HG02852 (cell line): Measurements from ENCODE around the gene LHX1.

Source experiments
- ATAC-seq: cut with Tn5 transposase; IDR thresholded peaks from one replicate; pipeline ENCODE4 v1.9.1; 2021; ENCODE audit warnings: mild to moderate bottlenecking, moderate library complexity; ENCODE audit not compliant: unreplicated experiment

The LHX1 gene

GRCh38 chr17:36950027-36950426 lies 12.8 kb downstream of the LHX1 start:
- no peak for ATAC-seq

- no peak for ATAC-seq
These were observed 14.0 kb downstream of the LHX1 start for GRCh38 chr17:36951084-36951789.

- no peak for ATAC-seq
These were observed 34.2 kb downstream of the LHX1 start for GRCh38 chr17:36971508-36971907.

- ATAC-seq: no peak
These were observed 35.0 kb downstream of the LHX1 start for GRCh38 chr17:36972186-36972700.

- ATAC-seq: no peak
These were observed 35.6 kb downstream of the LHX1 start for GRCh38 chr17:36972905-36973304.

GRCh38 chr17:36975922-36976515 lies 38.7 kb downstream of the LHX1 start:
- no peak for ATAC-seq

- ATAC-seq: no peak
These were observed 39.8 kb downstream of the LHX1 start for GRCh38 chr17:36977066-36977465.

GRCh38 chr17:36977568-36977967 lies 40.3 kb downstream of the LHX1 start:
- ATAC-seq: no peak

GRCh38 chr17:36978810-36979564 lies 41.7 kb downstream of the LHX1 start:
- no peak for ATAC-seq

- no peak for ATAC-seq
These were observed 42.3 kb downstream of the LHX1 start for GRCh38 chr17:36979565-36979941.

- no peak for ATAC-seq
These were observed 43.0 kb downstream of the LHX1 start for GRCh38 chr17:36980280-36980761.

GRCh38 chr17:36983618-36984017 lies 46.3 kb downstream of the LHX1 start:
- ATAC-seq: no peak

- ATAC-seq: no peak
These were observed 51.9 kb downstream of the LHX1 start for GRCh38 chr17:36989173-36989572.

GRCh38 chr17:36992701-36993100 lies 55.4 kb downstream of the LHX1 start:
- no peak for ATAC-seq

GRCh38 chr17:36993227-36993626 lies 56.0 kb downstream of the LHX1 start:
- ATAC-seq: no peak
